Measurements from ENCODE around the gene TRIM54.
"Not testable (repeated sequence)": the region's sequence is repeated elsewhere in the genome, so short reads cannot be mapped to it uniquely, and the experiment has no call there.

TRIM54 gene

GRCh38 chr2:27264253-27264752 is 17.9 kb upstream of the TRIM54 start:
- H3K4me3 Mint-ChIP-seq = peak overlapping the region; percentile 92
- DNase-seq (ENCODE audit: low spot score in 2 of 2) = peak; percentile 20 to 46
- peaks cover 28% of the 10 kb centered on the region for H3K27me3 Mint-ChIP-seq
- no peaks in the 10 kb centered on the region for H3K36me3 Mint-ChIP-seq
- no peaks in the 10 kb centered on the region for H3K9me3 Mint-ChIP-seq
- peaks cover 18% of the 10 kb centered on the region for H3K4me1 Mint-ChIP-seq
- ATAC-seq (ENCODE audit: low read depth) = peak; percentile 37
- H3K27ac Mint-ChIP-seq = peak overlapping the region; percentile 17

DNA sequence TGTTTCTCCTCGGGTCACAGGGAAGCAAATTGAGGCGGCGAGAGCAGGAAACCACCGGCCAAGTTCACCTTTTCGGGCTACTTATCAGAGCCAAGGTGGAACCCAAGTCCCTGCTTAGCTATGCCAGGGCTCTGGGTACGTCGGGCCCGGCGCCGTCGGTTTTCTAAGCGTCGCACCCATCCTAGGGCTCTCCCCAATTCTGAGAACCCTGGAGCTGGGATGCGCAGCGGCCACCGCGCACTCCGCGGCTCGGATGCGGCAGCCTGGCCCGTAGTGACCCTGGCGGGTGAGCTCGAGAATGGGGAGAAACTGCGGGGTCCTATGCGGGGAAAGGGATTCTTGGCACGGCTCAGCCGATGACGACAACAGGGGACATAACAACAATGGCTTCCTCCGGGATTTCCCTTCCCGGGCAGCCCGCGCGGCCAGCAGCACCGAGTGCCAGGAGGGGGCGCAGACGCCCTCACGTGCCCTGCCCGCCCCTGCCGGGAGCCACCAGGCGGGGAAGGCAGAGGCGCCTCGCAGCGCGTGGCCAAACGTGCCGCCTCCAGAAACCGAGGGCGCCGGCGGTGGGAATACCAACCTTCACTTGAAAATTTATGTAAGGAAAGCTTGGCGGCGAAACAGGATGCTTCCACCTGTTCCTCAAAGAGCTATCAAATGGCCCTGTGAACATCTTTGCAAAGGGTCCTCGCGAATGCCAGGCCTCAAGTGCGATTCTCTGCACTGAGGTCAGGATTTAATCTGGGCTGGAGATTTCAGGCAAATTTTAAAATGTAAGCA is 17.3 kb upstream of the TRIM54 start:
- peaks cover 18% of the 10 kb centered on the region for H3K4me1 Mint-ChIP-seq
- peak overlapping the region; percentile 92 for H3K4me3 Mint-ChIP-seq
- peak; percentile 59 to 67 for DNase-seq (ENCODE audit: low spot score in 2 of 2)
- H3K9me3 Mint-ChIP-seq = no peaks in the 10 kb centered on the region
- peak overlapping the region; percentile 17 for H3K27ac Mint-ChIP-seq
- peaks cover 28% of the 10 kb centered on the region for H3K27me3 Mint-ChIP-seq
- peak; percentile 77 for ATAC-seq (ENCODE audit: low read depth)
- no peaks in the 10 kb centered on the region for H3K36me3 Mint-ChIP-seq

GRCh38 chr2:27265536-27265870 is 16.7 kb upstream of the TRIM54 start:
- Mint-ChIP-seq H3K4me1 (peaks cover 18% of the 10 kb centered on the region), H3K27ac (no peak overlapping the region), H3K4me3 (peak overlapping the region; percentile 59), H3K36me3 (no peaks in the 10 kb centered on the region), H3K27me3 (peaks cover 25% of the 10 kb centered on the region), H3K9me3 (no peaks in the 10 kb centered on the region)
- ATAC-seq (ENCODE audit: low read depth) (no peak), DNase-seq (ENCODE audit: low spot score in 2 of 2) (no peak)

GRCh38 chr2:27268296-27268695 is 13.9 kb upstream of the TRIM54 start:
- H3K4me1 Mint-ChIP-seq; H3K27ac Mint-ChIP-seq; H3K4me3 Mint-ChIP-seq; H3K36me3 Mint-ChIP-seq; ATAC-seq (ENCODE audit: low read depth); DNase-seq (ENCODE audit: low spot score in 2 of 2); H3K9me3 Mint-ChIP-seq: not testable (repeated sequence)
- H3K27me3 Mint-ChIP-seq = peaks cover 11% of the 10 kb centered on the region

DNA sequence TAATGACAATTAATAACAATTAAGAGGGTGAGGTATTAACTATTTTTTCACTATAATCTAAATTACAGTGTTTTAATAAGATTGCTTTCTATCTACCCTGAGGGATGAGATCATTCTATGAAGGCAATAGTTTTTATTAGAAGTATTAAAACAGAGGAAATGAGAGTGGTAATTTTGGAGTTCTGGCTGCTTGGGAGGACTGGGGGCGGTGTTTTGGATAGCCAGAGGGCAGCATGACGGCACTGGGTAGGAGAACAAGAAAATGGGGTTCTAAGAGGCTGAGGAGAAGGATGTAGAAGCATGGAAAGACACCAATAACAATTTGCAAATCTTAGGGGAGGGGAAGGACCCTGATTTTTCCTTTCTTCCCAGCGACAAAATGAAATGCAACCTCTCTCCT is 12.1 kb upstream of the TRIM54 start:
- no peaks in the 10 kb centered on the region for H3K36me3 Mint-ChIP-seq
- H3K9me3 Mint-ChIP-seq = no peaks in the 10 kb centered on the region
- DNase-seq (ENCODE audit: low spot score in 2 of 2) = no peak

DNA sequence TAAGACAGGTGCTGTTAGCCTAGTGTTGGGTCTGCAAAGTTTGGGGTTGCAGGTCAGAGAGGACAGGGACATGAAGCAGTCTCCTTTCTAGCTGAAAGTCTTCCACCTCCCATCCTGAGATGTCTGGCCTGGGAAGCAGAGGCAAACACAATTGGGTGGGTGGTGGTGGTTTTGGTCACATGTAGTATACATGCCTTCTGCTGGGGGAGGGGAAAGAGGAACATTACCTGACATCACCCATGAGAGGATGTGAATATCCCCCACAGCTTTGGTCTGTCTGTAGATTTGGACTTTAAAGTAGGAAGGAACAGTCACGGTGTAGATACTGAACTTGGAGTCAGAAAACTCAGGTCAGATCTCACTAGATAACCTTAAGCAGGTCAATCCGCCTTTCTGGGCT is 11.6 kb upstream of the TRIM54 start:
- Mint-ChIP-seq H3K27me3 (peaks cover 9% of the 10 kb centered on the region), H3K4me3 (no peak overlapping the region), H3K27ac (no peak overlapping the region), H3K4me1 (no peaks in the 10 kb centered on the region), H3K36me3 (no peaks in the 10 kb centered on the region), H3K9me3 (no peaks in the 10 kb centered on the region)
- ATAC-seq (ENCODE audit: low read depth) (peak; percentile 56), DNase-seq (ENCODE audit: low spot score in 2 of 2) (no peak)

More for the DNA sequence above, 12.1 kb upstream of the TRIM54 start:
- no peak for ATAC-seq (ENCODE audit: low read depth)
- peaks cover 2% of the 10 kb centered on the region for H3K4me1 Mint-ChIP-seq
- H3K4me3 Mint-ChIP-seq = no peak overlapping the region
- H3K27me3 Mint-ChIP-seq = peaks cover 10% of the 10 kb centered on the region
- no peak overlapping the region for H3K27ac Mint-ChIP-seq

DNA sequence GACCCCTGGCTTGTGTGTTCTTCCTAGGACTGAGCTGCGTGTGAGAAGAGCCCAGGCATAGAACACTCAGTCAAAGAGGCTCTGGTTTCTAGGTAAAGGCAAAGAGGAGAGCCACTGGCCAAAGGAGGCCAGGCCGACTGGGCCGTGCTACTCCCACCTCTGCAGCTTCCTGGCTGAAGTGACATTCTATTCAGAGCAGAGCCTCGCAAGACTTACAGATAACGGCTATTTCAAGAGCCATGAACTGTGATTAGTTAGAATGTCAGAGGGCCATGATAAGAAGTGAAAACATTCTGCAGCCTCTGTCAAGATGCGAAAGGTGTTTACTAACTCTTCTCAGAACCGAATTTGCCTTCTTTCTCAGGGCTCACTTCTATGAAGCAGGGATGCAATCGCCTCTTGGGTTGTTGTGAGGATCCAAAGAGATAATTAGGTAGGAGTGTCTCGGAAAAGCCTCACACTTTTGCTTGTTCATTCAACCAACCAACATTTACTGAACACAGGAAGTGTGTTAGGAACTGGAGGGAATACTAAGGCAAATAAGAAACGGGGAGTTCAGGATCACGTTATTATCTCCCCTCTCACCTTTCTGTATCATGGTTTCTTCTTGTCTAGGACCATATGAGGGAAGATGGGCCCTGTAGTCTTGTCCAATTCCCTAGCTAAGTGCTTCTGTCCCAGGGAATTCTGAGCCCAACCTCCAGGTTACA is 10.4 kb upstream of the TRIM54 start:
- Mint-ChIP-seq H3K36me3 (no peaks in the 10 kb centered on the region), H3K27ac (no peak overlapping the region), H3K27me3 (peaks cover 11% of the 10 kb centered on the region), H3K4me3 (no peak overlapping the region), H3K4me1 (peaks cover 2% of the 10 kb centered on the region), H3K9me3 (no peaks in the 10 kb centered on the region)
- ATAC-seq (ENCODE audit: low read depth) = no peak
- no peak for DNase-seq (ENCODE audit: low spot score in 2 of 2)

- not testable (repeated sequence) for H3K4me3 Mint-ChIP-seq; H3K27ac Mint-ChIP-seq; H3K9me3 Mint-ChIP-seq; H3K4me1 Mint-ChIP-seq; ATAC-seq (ENCODE audit: low read depth); DNase-seq (ENCODE audit: low spot score in 2 of 2); H3K36me3 Mint-ChIP-seq
- peaks cover 15% of the 10 kb centered on the region for H3K27me3 Mint-ChIP-seq
Measured at GRCh38 chr2:27272537-27273522, 9.4 kb upstream of the TRIM54 start.

DNA sequence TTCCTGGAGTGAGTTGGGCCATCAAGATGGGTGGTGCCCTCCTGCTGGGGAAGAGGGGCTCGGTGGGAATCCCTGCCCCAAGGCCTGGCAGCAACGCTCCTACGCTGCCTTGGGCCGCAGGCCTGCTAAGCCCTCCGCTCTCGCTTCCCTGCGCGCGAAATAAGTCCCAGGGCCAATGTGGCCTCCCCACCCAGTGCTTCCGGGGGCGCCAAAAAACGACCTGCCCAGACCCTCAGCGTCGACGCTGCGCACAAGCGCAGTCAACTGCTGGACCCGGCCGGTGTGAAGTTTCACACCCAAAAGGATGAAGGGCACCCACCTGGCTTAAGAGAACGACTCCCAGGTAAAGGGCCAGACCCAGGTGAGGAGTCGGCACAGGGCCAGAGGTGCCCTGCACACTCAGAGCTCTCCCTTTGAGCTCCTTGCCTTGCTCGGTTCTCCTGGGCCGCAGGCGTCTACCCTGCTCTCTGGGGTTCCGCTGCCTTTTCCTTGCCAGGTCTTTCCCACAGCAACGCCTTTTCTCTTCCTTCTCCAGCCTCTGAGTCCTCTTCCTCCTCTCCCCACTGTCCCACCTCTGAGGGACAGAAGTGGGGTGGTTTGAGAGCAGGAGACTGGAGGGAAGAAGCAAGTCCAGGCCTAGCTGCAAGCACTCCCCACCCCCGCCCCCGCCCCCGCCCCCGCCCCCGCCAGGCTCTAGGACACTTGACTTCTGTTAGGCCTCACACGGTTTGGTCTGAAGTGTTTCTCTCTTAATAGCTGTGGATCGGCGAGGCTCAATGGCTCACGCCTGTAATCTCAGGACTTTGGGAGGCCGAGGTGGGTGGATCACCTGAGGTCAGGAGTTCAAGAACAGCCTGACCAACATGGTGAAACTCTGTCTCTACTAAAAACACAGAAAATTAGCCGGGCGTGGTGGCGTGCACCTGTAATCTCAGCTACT is 6.7 kb upstream of the TRIM54 start, which contains the start of gene DNAJC5G:
DNAJC5G (plus strand) TSS at position 223 of the 940 bp plus-strand sequence. CDS start 1,296 bp downstream, outside the sequence.
- no peak within 1 kb of the TSS for H3K27ac Mint-ChIP-seq
- peaks cover 4% of the 10 kb centered on the region for H3K4me1 Mint-ChIP-seq
- no peak for ATAC-seq (ENCODE audit: low read depth)
- H3K9me3 Mint-ChIP-seq = no peaks in the 10 kb centered on the region
- no peaks in the 10 kb centered on the region for H3K36me3 Mint-ChIP-seq
- no peak within 1 kb of the TSS for H3K4me3 Mint-ChIP-seq
- peaks cover 16% of the 10 kb centered on the region for H3K27me3 Mint-ChIP-seq
- DNase-seq (ENCODE audit: low spot score in 2 of 2) = no peak

DNA sequence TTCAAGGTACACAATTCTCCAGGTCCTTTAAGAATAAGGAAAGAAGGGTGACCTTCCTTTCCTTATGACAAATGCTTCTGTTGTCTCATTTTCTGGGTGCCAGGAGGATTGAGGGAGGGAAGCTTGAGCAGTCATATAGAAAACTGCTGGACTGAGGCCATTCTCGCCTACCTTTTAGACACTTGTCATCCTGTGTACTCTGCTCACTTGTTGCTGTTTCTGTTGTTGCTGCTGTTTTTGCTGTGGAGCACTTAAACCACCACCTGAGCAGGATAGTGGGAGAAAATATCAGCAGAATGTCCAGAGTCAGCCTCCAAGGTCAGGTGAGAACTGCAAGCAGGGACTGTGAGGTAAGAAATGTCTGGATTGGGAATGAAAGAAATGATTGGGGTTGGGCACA is 4.2 kb upstream of the TRIM54 start:
- Mint-ChIP-seq H3K36me3 (no peaks in the 10 kb centered on the region), H3K9me3 (no peaks in the 10 kb centered on the region), H3K27ac (no peak overlapping the region), H3K4me3 (no peak overlapping the region), H3K27me3 (peaks cover 23% of the 10 kb centered on the region), H3K4me1 (peaks cover 4% of the 10 kb centered on the region)
- no peak for DNase-seq (ENCODE audit: low spot score in 2 of 2)
- ATAC-seq (ENCODE audit: low read depth) = no peak

DNA sequence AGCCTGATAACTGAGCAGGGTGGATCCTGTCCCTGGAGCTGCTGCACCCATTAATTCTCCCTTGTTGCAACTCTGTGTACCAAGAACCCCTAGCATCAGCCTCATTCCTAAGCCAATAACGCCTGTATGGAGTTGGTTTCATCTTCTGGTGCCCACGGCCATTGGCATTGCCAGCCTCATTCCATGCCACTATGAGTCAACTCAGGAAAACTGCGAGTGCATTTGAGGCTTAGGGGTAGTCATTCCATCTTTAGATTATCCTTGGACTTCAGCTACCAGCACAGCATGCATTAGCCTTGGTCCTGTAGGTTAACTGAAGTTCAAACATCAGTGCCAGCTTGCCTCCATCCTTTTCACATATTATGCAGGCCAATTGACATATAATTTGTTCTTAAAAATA is 1.4 kb upstream of the TRIM54 start:
- peaks cover 4% of the 10 kb centered on the region for H3K4me1 Mint-ChIP-seq
- no peak for ATAC-seq (ENCODE audit: low read depth)
- no peaks in the 10 kb centered on the region for H3K36me3 Mint-ChIP-seq
- no peak for DNase-seq (ENCODE audit: low spot score in 2 of 2)
- H3K27me3 Mint-ChIP-seq = peaks cover 18% of the 10 kb centered on the region
- no peak overlapping the region for H3K27ac Mint-ChIP-seq
- no peak overlapping the region for H3K4me3 Mint-ChIP-seq
- H3K9me3 Mint-ChIP-seq = no peaks in the 10 kb centered on the region

GRCh38 chr2:27281442-27281841 is 787 bp upstream of the TRIM54 start:
- H3K4me1 Mint-ChIP-seq = peaks cover 4% of the 10 kb centered on the region
- no peak for DNase-seq (ENCODE audit: low spot score in 2 of 2)
- H3K27me3 Mint-ChIP-seq = peaks cover 17% of the 10 kb centered on the region
- H3K27ac Mint-ChIP-seq = no peak overlapping the region
- no peak overlapping the region for H3K4me3 Mint-ChIP-seq
- no peaks in the 10 kb centered on the region for H3K9me3 Mint-ChIP-seq
- no peaks in the 10 kb centered on the region for H3K36me3 Mint-ChIP-seq
- no peak for ATAC-seq (ENCODE audit: low read depth)

DNA sequence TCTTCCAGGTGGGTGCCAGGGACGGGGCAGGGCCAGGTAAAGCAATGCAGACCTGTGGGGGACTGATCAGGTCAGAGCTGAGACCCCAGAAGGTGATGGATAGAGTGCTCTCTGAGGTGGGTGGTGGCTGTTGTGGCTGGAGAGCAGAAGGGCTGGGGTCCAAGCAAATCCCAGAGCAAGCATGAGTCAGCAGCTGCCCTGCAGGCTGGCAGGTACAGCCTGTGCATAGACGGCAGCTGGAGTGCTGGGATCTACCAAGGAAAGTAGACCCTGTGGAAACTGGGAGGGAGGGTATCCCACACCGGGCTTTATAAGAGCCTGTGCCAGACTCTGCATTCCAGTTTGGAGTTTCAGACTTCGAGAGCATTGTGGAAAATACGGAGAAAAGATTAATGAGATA is 663 bp downstream of the TRIM54 start:
- ATAC-seq (ENCODE audit: low read depth) = no peak
- H3K4me3 Mint-ChIP-seq = no peak overlapping the region
- peaks cover 2% of the 10 kb centered on the region for H3K4me1 Mint-ChIP-seq
- H3K27me3 Mint-ChIP-seq = peaks cover 13% of the 10 kb centered on the region
- H3K27ac Mint-ChIP-seq = no peak overlapping the region
- no peak for DNase-seq (ENCODE audit: low spot score in 2 of 2)
- H3K9me3 Mint-ChIP-seq = no peaks in the 10 kb centered on the region
- no peaks in the 10 kb centered on the region for H3K36me3 Mint-ChIP-seq

Measured in memory B cell (primary cell).